IPS-NIHi11 (cell line): ENCODE data around the gene DCDC1.

ENCODE experiments used
- DNase-seq: peaks from one replicate; pipeline ENCODE4 v3.0.0; 2012; ENCODE audit warnings: mixed read lengths, low spot score

The DCDC1 gene

GRCh38 chr11:30852645-30853044, 516.9 kb downstream of the DCDC1 start:
- no peak for DNase-seq

- DNase-seq: no peak
Measured at GRCh38 chr11:30852091-30852490, 517.4 kb downstream of the DCDC1 start.

GRCh38 chr11:30837252-30837651, 532.3 kb downstream of the DCDC1 start:
- DNase-seq: no peak

GRCh38 chr11:30832831-30833230, 536.7 kb downstream of the DCDC1 start:
- no peak for DNase-seq

- DNase-seq: no peak
Measured at GRCh38 chr11:30830681-30831080, 538.9 kb downstream of the DCDC1 start.

- DNase-seq: no peak
Measured at GRCh38 chr11:30826911-30827310, 542.6 kb downstream of the DCDC1 start.

- DNase-seq: no peak
Measured at GRCh38 chr11:30825723-30826122, 543.8 kb downstream of the DCDC1 start.

GRCh38 chr11:30823119-30823518, 546.4 kb downstream of the DCDC1 start:
- DNase-seq: no peak

GRCh38 chr11:30821438-30821965, 548.0 kb downstream of the DCDC1 start:
- no peak for DNase-seq

GRCh38 chr11:30818721-30819120, 550.8 kb downstream of the DCDC1 start:
- no peak for DNase-seq

GRCh38 chr11:30816959-30817880, 552.3 kb downstream of the DCDC1 start:
- no peak for DNase-seq

GRCh38 chr11:30815619-30816018, 553.9 kb downstream of the DCDC1 start:
- no peak for DNase-seq

- no peak for DNase-seq
Measured at GRCh38 chr11:30814737-30815136, 554.8 kb downstream of the DCDC1 start.
